GM18873 (cell line): ENCODE measurements around the gene LRIT2.
"Not testable (repeated sequence)": the region's sequence is repeated elsewhere in the genome, so short reads cannot be mapped to it uniquely, and the experiment has no call there.

Experiments
- ATAC-seq: cut with Tn5 transposase; IDR thresholded peaks from one replicate; pipeline ENCODE4 v1.9.1; 2021; ENCODE audit warnings: mild to moderate bottlenecking, moderate library complexity, moderate number of reproducible peaks; ENCODE audit not compliant: unreplicated experiment, low FRiP score

Gene LRIT2

GRCh38 chr10:84191106-84191505 lies 34.2 kb downstream of the LRIT2 start:
- no peak for ATAC-seq

GRCh38 chr10:84190621-84191020 lies 34.7 kb downstream of the LRIT2 start:
- ATAC-seq, result no peak

- no peak for ATAC-seq
These were observed 36.5 kb downstream of the LRIT2 start for GRCh38 chr10:84188815-84189214.

GRCh38 chr10:84185526-84186175 lies 39.7 kb downstream of the LRIT2 start:
- ATAC-seq, result no peak

GRCh38 chr10:84184517-84184916 lies 40.8 kb downstream of the LRIT2 start:
- ATAC-seq, result no peak

- ATAC-seq, result no peak
These were observed 43.7 kb downstream of the LRIT2 start for GRCh38 chr10:84181631-84182030.

GRCh38 chr10:84180386-84180785 lies 45.0 kb downstream of the LRIT2 start:
- ATAC-seq, result not testable (repeated sequence)

- ATAC-seq, result peak; percentile 92
These were observed 46.2 kb downstream of the LRIT2 start for GRCh38 chr10:84179059-84179710.

- no peak for ATAC-seq
These were observed 47.2 kb downstream of the LRIT2 start for GRCh38 chr10:84178160-84178609.

GRCh38 chr10:84177541-84178141 lies 47.7 kb downstream of the LRIT2 start:
- peak; percentile 27 for ATAC-seq

- ATAC-seq, result no peak
These were observed 48.4 kb downstream of the LRIT2 start for GRCh38 chr10:84176836-84177474.

GRCh38 chr10:84176351-84176750 lies 49.0 kb downstream of the LRIT2 start:
- no peak for ATAC-seq

GRCh38 chr10:84175436-84175835 lies 49.9 kb downstream of the LRIT2 start:
- no peak for ATAC-seq

GRCh38 chr10:84173501-84173929 lies 51.8 kb downstream of the LRIT2 start, which contains the start of gene GPR15LG:
Gene GPR15LG (plus strand): TSS chr10:84173801. CDS start chr10:84173852, 51 bp downstream.
- ATAC-seq, result peak; percentile 40

- ATAC-seq, result peak; percentile 41
These were observed 52.6 kb downstream of the LRIT2 start for GRCh38 chr10:84172467-84173356.

GRCh38 chr10:84171700-84172466 lies 53.5 kb downstream of the LRIT2 start:
- peak; percentile 11 for ATAC-seq

GRCh38 chr10:84171237-84171636 lies 54.1 kb downstream of the LRIT2 start:
- ATAC-seq, result not testable (repeated sequence)
